NCI-H1436 treated with DMSO at 0.1 percent for 48 hours (cell line): ENCODE results near the gene ADCY2.

ENCODE experiments used
- DNase-seq: peaks from one replicate; lab custom pipeline; 2025; lab: John Stamatoyannopoulos, UW

ADCY2 gene

GRCh38 chr5:7745882-7746610 lies 350.1 kb downstream of the ADCY2 start:
- no peak for DNase-seq

- DNase-seq = no peak
Measured at GRCh38 chr5:7747728-7748127, 351.8 kb downstream of the ADCY2 start.

GRCh38 chr5:7749626-7750025 lies 353.7 kb downstream of the ADCY2 start:
- DNase-seq = no peak

- DNase-seq = no peak
Measured at GRCh38 chr5:7751874-7752273, 355.9 kb downstream of the ADCY2 start.

GRCh38 chr5:7753181-7753580 lies 357.2 kb downstream of the ADCY2 start:
- DNase-seq = no peak

- no peak for DNase-seq
Measured at GRCh38 chr5:7753596-7753995, 357.7 kb downstream of the ADCY2 start.

- no peak for DNase-seq
Measured at GRCh38 chr5:7754490-7754889, 358.6 kb downstream of the ADCY2 start.

GRCh38 chr5:7754997-7755596 lies 359.2 kb downstream of the ADCY2 start:
- DNase-seq = peak; percentile 17

GRCh38 chr5:7755958-7756357 lies 360.0 kb downstream of the ADCY2 start:
- no peak for DNase-seq

GRCh38 chr5:7756453-7756852 lies 360.5 kb downstream of the ADCY2 start:
- no peak for DNase-seq

GRCh38 chr5:7759257-7759871 lies 363.4 kb downstream of the ADCY2 start:
- no peak for DNase-seq

GRCh38 chr5:7759951-7760580 lies 364.1 kb downstream of the ADCY2 start:
- DNase-seq = no peak

- no peak for DNase-seq
Measured at GRCh38 chr5:7762267-7762666, 366.3 kb downstream of the ADCY2 start.

- DNase-seq = no peak
Measured at GRCh38 chr5:7763621-7764072, 367.7 kb downstream of the ADCY2 start.

- DNase-seq = no peak
Measured at GRCh38 chr5:7764452-7764851, 368.5 kb downstream of the ADCY2 start.

GRCh38 chr5:7770436-7770835 lies 374.5 kb downstream of the ADCY2 start:
- DNase-seq = no peak

- no peak for DNase-seq
Measured at GRCh38 chr5:7772141-7772540, 376.2 kb downstream of the ADCY2 start.

GRCh38 chr5:7773178-7773577 lies 377.2 kb downstream of the ADCY2 start:
- no peak for DNase-seq

- DNase-seq = no peak
Measured at GRCh38 chr5:7776442-7776841, 380.5 kb downstream of the ADCY2 start.

- DNase-seq = no peak
Measured at GRCh38 chr5:7779019-7780005, 383.4 kb downstream of the ADCY2 start.

GRCh38 chr5:7781899-7782298 lies 386.0 kb downstream of the ADCY2 start:
- DNase-seq = no peak
